Left hindlimb (tissue), 1 donor: ENCODE measurements around the gene NOX4.
"Not testable (repeated sequence)": the region's sequence is repeated elsewhere in the genome, so short reads cannot be mapped to it uniquely, and the experiment has no call there.

Source experiments
- DNase-seq: peaks from one replicate; pipeline ENCODE4 v3.0.0-alpha.2; 2018

Gene NOX4

GRCh38 chr11:89378986-89379385 lies 112.2 kb downstream of the NOX4 start:
- DNase-seq = not testable (repeated sequence)

- DNase-seq = not testable (repeated sequence)
These were observed 121.8 kb downstream of the NOX4 start for GRCh38 chr11:89369356-89369755.

- not testable (repeated sequence) for DNase-seq
These were observed 126.3 kb downstream of the NOX4 start for GRCh38 chr11:89364856-89365255.

- DNase-seq = no peak
These were observed 129.4 kb downstream of the NOX4 start for GRCh38 chr11:89361734-89362133.

GRCh38 chr11:89359208-89359607 lies 132.0 kb downstream of the NOX4 start:
- DNase-seq = not testable (repeated sequence)

GRCh38 chr11:89358761-89359160 lies 132.4 kb downstream of the NOX4 start:
- no peak for DNase-seq

GRCh38 chr11:89355646-89356045 lies 135.5 kb downstream of the NOX4 start:
- DNase-seq = no peak

- DNase-seq = not testable (repeated sequence)
These were observed 136.7 kb downstream of the NOX4 start for GRCh38 chr11:89354513-89354912.

- DNase-seq = no peak
These were observed 144.1 kb downstream of the NOX4 start for GRCh38 chr11:89347071-89347470.

GRCh38 chr11:89346601-89347000 lies 144.6 kb downstream of the NOX4 start:
- DNase-seq = no peak

GRCh38 chr11:89342880-89343572 lies 148.1 kb downstream of the NOX4 start:
- not testable (repeated sequence) for DNase-seq

GRCh38 chr11:89340450-89340849 lies 150.7 kb downstream of the NOX4 start:
- not testable (repeated sequence) for DNase-seq

- DNase-seq = not testable (repeated sequence)
These were observed 153.1 kb downstream of the NOX4 start for GRCh38 chr11:89338073-89338472.

GRCh38 chr11:89337100-89337650 lies 154.0 kb downstream of the NOX4 start:
- DNase-seq = not testable (repeated sequence)

GRCh38 chr11:89333704-89334103 lies 157.5 kb downstream of the NOX4 start:
- not testable (repeated sequence) for DNase-seq

GRCh38 chr11:89331940-89332339 lies 159.2 kb downstream of the NOX4 start:
- not testable (repeated sequence) for DNase-seq

- no peak for DNase-seq
These were observed 163.3 kb downstream of the NOX4 start for GRCh38 chr11:89327885-89328284.

GRCh38 chr11:89321401-89321800 lies 169.8 kb downstream of the NOX4 start:
- no peak for DNase-seq

- DNase-seq = not testable (repeated sequence)
These were observed 180.6 kb downstream of the NOX4 start for GRCh38 chr11:89310607-89311006.

- DNase-seq = not testable (repeated sequence)
These were observed 181.7 kb downstream of the NOX4 start for GRCh38 chr11:89309321-89309985.

GRCh38 chr11:89308272-89308671 lies 182.9 kb downstream of the NOX4 start:
- not testable (repeated sequence) for DNase-seq

GRCh38 chr11:89303029-89303428 lies 188.1 kb downstream of the NOX4 start:
- not testable (repeated sequence) for DNase-seq

GRCh38 chr11:89295023-89295422 lies 196.2 kb downstream of the NOX4 start:
- DNase-seq = not testable (repeated sequence)
